Stimulated activated CD8-positive, alpha-beta memory T cell treated with anti-CD3 and anti-CD28 coated beads, Interleukin-15, amount 100 ng/mL, for 48 hours (primary cell): ENCODE results near the gene TRABD2A.
"Not testable (repeated sequence)": the region's sequence is repeated elsewhere in the genome, so short reads cannot be mapped to it uniquely, and the experiment has no call there.

Experiments used
- DNase-seq, 2 donors: peaks; one replicate each; pipeline ENCODE4 v3.0.0-alpha.2; 2020; ENCODE audit warnings: low read depth in 2 of 2

The TRABD2A gene

DNA sequence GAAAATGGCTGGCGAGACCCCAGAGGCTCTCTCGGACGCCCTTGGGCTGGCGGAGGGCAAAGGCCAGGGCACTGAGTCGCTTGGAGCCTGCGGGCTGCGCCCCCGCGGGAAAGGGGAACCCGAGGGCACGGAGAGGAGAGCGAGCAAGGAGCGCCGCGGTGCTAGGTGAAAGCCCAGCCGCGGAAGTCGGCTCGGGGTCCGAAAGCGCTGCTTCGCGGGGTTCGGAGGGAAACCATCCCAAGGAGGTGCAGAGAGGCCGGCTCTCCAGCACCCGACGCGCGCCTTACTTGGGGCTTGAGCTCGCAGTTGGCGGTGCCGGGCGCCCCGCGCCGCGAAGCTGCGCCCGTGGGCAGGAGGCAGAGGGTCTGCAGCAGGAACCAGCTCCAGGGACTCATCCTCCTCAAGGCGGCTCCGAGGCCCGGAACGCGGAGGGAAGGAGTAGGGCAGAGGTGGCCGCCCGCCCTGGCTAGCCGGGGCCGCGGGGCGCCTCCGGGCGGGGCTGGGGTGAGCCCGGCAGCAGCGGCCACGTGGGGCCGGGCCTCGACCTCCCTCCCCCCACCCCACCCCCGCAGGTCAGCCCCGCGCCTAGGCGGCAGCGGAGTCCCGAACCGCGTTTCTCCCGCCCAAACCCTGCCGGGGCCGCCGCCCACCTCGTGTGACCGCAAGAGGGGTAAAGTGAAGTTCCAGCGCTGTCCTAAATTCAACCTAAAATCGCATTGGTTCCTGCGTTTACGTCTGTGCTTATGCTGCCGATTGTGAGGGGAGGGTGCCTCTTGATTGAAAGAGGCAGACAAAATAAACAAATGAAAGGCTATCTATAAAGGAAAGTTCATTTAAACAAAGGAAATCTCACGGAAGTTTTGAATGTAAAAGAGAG lies at the start of gene TRABD2A:
TRABD2A (minus strand) TSS at position 440 of the 877 bp plus-strand sequence; CDS start at position 395, 45 bp downstream.
- DNase-seq, result peak; percentile 65 to 69

DNA sequence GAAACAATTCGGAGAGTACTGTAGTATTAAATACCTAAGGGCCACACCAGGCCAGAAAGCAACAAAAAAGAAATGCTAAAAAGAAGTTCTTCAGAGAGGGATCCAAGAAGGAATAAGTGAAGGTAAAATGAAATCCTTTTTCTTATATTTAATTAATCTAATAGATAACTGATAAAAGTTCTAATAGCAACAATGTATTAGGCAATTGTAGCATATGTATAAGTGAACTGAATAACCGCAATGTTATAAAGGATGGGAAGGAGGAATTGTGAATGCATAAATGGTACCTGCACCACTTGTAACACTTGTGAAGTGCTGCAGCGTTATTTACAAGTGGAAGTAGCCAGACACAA lies 46.4 kb upstream of the TRABD2A start:
- no peak for DNase-seq

GRCh38 chr2:84925724-84926376 lies 45.0 kb upstream of the TRABD2A start:
- peak; percentile 95 to 96 for DNase-seq

DNA sequence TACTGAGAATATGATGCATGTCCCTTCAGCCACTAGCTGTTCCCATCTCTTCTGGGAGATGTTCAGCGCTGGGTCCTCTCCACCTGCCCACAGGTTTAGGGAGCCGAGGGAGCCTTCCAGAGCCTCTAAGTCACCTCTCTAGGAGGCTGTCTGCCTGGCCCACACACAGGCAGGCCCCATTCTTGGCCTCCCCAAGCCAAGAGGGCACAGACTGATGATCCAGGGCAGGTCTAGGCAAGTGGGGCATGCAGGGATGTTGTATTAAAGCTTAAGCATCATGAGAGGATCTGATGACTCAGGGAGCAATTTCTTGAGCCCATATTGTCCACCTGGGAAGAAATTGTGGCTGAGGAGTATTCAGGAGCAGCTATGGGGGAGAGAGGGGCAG lies 44.4 kb upstream of the TRABD2A start:
- DNase-seq, result no peak

- no peak for DNase-seq
Measured at GRCh38 chr2:84924173-84925106, 43.6 kb upstream of the TRABD2A start.

GRCh38 chr2:84923009-84923408 lies 42.1 kb upstream of the TRABD2A start:
- no peak for DNase-seq

DNA sequence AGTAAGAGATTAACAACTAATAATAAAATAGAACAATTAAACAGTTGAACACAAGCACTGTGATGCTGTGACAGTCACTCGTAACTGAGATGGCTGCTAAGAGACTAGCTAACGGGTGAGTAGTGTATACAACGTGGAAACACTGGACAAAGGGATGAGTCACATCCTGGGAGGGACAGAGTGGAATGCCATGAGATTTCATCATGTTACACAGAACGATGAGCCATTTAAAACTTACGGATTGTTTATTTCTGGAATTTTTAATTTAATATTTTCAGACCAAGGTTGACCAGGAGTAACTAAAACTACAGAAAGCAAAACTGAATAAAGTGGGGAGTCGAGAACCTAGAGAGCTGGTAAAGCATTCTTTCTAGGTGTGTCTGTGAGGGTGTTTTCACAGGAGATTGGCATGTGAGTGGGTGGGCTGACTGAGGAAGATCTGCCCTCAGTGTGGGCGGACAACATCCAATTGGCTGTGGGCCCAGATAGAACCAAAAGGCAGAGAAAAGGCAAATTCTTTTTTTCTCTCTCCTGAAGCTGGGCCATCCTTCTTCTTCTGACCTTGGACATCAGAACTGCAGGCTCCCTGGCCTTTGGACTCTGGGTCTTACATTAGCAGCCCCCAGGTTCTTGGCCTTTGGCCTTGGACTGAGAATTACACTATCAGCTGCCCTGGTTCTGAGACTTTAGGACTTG lies 39.1 kb upstream of the TRABD2A start:
- no peak for DNase-seq

- no peak for DNase-seq
Measured at GRCh38 chr2:84918430-84918829, 37.5 kb upstream of the TRABD2A start.

GRCh38 chr2:84917821-84918220 lies 36.9 kb upstream of the TRABD2A start:
- not testable (repeated sequence) for DNase-seq

GRCh38 chr2:84915675-84916074 lies 34.8 kb upstream of the TRABD2A start:
- DNase-seq, result not testable (repeated sequence)

GRCh38 chr2:84914334-84914733 lies 33.5 kb upstream of the TRABD2A start:
- no peak for DNase-seq

GRCh38 chr2:84912984-84913383 lies 32.1 kb upstream of the TRABD2A start:
- no peak for DNase-seq

GRCh38 chr2:84911135-84911678 lies 30.3 kb upstream of the TRABD2A start:
- no peak for DNase-seq

GRCh38 chr2:84908948-84909713 lies 28.2 kb upstream of the TRABD2A start:
- no peak for DNase-seq

DNA sequence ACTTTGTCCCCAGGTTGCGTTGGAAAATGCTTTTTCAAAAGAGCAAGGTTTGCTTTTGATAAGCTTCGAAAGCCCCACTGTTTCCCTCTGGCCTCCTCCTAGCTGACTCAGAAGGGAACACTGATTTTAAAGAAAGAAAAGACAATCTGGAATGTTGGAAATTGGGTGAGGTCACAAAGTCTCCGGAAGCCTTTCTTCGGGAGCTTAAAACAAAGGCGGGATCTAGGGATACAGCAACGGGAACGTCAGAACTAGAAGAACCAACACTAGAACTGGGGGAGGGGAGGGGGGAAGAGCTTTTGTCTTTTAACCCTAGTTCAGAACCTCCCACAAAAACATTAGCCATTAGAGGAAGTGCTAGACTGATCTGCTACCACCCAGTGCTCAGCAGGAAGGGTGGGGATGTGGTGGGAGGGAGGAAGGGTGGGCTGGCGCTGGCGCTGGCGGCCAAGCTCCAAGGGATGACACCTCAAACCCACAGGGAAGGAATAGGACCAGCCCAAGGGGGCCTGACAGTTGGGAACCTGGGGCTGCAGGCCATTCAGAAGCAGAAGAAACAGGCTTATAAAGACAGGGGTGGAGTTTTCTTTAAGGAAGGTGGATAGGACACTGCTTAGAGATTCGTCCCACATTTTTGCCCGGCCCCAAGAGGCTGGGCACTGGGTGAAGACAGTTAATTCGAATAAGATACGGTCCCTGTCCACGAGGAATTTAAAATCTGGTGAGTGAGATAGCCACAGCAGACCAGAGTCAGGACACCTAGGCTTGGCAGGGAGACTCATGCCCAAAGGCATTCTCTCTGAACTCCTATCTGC lies 26.2 kb upstream of the TRABD2A start:
- no peak for DNase-seq

GRCh38 chr2:84906108-84906899 lies 25.4 kb upstream of the TRABD2A start:
- DNase-seq, result no peak

- DNase-seq, result peak; percentile 68 to 76
Measured at GRCh38 chr2:84905181-84906107, 24.6 kb upstream of the TRABD2A start, which contains the start of gene TMSB10. Gene TMSB10 (plus strand): TSS chr2:84905656.
